Measurements from ENCODE around the gene GPX4. TPM values are rescaled to one million over a fixed set of nuclear protein-coding genes. Genes with fewer than 3 reads are reported as not detected.

Gene GPX4
- total RNA-seq, 1 donor from 2014 or later = 115 TPM

DNA sequence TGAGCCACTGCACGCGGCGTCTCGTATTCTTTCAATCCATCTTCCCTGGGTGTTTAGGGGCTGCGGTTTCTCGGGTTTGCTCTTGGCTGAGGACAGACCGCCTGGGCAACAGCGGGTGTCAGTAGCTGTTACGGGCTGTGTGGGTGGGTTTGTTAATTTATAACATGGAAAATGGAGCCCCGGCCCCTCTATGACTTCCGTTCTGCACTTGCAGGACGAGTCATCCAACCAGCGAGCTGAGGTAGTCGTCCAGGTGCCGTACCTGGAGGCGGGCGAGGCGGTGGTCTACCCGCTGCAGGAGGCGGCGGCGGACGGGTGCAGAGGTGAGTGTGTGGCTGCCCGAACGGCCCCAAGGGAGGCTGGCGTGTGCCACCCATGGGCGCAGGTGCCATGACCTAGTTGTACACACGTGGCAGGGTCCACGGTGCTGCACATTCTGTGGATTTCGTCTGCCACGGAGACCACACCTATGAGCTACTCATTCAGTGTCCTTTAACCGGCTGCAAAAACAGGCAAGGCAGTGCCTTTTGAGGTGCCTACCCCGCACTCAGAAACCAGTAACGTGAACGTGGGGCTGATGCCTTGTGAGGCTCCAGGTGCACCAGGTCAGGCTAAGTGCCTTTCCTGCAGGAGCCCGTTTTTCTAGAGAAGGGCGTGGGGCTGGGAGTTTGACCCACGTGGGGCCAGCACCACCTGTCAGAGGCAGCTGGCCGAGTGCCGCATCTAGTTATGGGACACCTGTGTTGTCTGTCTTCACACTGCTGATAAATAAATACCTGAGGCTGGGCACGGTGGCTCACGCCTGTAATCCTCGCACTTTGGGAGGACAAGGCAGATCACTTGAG lies 19.5 kb upstream of the GPX4 start:
- intact Hi-C loops (cut with micrococcal nuclease) = no loop called here

DNA sequence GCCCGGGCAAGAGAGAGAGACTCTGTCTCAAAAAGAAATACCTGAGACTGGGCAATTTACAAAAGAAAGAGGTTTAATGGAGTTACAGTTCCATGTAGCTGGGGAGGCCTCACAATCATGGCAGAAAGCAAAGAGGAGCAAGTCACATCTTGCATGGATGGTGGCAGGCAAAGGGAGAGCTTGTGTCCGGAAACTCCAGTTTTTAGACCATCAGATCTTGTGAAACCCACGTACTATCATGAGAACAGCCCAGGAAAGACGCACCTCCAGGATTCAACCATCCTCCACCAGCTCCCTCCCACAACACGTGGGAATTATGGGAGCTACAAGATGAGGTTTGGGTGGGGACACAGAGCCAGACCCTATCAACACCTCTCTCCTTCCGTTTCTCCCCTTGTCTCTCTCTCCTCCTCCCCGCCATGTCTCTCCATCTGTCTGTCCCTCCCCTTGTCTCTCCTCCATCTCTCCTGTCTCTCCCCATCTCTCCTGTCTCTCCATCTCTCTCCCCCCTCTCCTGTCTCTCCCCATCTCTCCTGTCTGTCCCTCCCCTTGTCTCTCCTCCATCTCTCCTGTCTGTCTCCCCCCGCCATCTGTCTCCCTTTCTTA lies 18.6 kb upstream of the GPX4 start:
- intact Hi-C loops (cut with micrococcal nuclease) = no loop called here

DNA sequence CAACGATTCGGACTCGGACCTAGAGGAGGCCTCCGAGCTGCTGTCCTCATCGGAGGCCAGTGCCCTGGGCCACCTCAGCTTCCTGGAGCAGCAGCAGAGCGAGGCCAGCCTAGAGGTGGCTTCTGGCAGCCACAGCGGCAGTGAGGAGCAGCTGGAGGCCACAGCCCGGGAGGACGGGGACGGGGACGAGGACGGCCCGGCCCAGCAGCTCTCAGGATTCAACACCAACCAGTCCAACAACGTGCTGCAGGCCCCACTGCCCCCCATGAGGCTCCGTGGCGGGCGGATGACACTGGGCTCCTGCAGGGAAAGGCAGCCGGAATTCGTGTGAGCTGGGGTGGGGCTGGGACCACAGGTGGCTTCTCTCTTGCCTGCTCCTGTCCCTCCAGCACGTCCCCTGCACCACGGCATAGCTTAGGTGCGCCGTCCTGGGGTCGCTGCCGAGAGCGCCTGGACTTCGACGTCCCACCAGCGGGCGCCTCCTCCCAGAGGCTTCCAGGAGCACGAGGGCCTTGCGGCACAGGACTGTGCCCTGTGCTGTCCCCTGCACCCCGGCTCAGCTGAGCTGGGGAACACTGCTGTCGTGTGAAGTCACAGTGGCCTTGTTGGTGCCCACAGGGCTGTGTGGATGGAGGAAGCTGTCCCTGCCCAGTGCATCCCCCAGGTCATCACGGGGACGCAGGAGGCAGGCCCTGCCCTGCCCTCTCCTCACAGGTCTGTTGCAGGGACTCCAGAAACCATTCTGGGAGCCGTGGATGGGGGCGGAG lies 17.9 kb upstream of the GPX4 start:
- intact Hi-C loops (cut with micrococcal nuclease) = no loop called here

DNA sequence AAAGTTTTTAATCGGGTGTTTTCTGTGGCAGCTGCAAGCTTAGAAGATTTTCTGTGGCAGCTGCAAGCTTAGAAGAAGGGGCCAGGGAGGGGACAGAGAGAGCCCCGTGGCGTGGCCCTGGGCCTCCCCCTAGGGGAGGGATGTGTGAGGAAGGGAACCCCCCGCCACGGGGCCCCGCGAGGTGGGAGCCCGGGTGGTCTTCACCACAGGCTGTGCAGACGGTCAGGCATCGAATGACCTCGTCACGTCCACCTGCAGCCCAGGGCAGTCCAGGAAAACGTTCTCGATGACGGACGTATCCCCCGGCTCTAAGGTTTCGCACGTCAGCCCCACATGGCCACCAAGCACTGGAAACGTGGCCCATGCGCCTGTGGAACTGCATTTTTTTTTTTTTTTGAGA lies 17.2 kb upstream of the GPX4 start:
- intact Hi-C loops (cut with micrococcal nuclease) = no loop called here

DNA sequence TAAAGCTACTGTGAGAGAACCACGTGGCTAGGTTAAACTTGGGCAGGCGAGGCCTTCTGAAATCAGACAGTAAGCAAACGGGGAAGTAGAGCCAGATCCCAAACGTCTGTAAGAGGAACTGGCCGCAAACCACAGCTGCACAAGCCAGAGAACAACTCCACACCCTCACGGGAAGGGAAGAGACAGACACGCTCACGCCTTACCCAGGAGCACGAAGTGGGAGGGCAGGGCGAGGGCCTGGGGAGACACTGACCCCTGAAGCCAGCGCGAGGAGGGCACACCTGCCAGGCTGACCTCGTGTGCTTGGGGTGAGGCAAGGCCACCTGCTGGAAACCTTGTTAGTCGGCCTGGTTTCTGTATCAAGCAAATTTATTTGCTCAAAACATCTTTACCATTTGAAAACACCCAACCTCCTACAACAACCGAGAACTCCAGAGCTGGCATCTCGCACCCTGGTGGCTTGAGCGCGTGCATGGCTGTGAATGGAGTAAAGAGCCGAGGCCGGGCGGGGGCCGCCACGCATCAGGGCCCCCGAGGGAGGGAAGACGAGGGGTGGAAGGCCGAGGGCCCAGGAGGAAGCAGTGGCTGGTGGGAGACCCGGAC lies 15.9 kb upstream of the GPX4 start:
- intact Hi-C loops (cut with micrococcal nuclease) = no loop called here

DNA sequence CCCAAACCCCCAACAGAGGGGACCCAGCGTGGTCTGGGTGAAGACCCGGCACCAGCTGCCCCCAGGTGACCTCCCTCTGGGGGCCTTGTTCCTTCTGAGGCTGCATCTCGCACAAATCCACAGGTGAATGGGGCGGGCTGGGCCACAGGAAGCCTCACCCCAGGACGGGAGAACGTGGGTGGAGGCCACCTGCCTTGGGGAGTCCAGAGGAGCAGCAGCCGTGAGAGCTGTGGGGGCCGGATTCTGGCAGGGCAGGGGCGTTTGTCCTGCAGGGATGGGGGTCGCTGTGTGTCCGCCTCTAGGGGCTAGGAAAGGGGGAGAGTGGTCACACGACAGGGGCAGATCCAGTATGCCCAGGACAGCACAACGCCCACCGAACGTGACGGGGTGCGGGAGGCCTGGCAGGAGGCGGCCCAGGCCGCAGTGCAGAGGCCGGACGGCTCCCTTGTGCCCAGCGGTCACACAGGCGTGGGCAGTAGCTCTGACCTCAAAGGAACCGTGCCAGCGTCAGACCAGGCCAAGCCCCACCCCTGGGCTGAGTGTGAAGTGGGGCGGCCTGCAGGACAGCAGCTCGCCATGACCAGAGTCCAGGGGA lies 15.3 kb upstream of the GPX4 start:
- intact Hi-C loops (cut with micrococcal nuclease) = no loop called here

DNA sequence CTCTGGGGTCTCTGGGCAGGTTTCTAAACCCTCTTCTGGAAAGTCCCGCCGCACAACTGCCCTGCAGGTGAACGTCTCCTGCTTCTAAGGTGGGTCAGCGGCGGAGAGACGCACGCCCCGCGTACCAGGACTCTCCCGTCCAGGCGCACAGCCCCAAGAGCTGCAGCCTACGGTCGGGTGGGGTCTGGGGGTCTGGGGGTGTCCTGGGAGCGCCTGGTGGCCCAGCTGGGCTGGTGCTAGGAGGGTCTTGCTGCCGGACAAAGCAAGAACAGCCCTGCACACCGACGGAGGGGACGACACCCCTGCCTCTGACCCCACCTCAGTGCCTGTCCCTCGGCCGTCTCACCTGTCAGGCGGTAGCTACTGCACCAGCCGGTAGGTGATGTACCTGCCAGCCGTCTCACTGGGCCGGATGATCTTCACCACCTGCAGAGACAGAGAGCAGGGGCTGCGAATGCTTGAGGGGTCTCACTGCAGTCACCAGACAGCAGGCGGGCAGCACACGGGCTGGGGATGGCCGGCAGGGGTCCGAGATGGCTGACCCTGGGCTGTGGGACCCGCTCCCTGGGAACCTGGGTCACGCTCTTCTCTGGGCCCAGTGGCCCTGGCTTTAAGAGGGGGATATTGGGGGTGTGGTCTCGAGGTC lies 14.5 kb upstream of the GPX4 start:
- intact Hi-C loops (cut with micrococcal nuclease) = no loop called here

DNA sequence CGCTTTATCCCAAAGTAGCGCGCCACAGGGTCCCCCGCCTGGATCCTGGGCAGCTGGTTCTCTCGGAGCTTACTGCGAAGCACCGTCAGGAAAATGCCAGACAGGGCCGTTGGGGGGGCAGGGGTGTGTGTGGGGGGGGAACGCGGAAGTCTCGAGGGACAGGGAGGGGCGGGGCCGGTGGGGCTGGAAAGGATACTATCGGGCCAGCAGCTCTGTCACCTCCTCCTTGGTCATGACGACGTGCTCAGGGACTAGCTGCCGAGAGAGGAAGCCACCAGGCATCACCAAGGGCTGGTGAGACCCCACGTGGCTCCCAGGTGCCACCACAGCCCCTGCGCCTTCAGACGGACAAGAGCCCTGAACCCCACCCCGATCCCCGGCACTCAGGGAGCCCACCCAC lies 13.9 kb upstream of the GPX4 start:
- intact Hi-C loops (cut with micrococcal nuclease) = no loop called here

DNA sequence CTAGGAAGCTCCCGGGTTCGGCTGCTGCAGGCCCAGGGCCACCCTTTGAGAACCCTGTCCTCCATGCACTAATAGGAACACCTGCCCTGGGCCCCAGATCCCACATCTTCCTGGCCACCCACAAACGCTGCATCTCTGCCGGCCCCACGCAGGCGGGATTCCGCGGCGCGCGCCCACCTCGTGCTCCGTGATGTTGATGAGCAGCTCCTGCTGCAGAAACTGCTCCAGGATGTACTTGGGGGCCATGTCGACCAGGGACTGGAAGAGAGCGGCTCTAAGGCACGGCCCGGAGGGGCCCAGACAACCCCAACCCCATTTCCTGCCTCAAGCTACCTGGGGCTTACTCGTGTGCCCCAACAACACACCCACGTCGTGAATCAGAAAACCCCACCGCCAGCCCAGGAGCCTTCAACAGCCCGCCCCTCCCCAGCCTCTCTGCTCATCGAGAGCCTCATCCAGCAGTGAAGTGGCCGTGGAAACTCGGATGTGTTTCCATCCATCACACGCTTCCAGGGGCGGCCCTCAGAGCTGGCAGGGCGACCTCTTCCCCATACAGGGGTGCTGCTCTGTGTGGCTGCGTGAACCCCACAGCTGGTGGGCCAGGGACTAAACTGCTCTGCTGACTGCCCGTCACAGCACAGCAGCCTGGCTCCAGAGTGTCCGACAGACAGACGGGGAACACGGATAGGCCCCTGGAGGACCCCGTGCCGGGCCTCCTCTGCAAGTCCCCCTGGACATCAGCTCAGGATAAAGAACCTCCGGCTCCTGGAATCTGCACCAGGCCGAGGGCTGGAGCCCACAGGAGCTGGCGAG lies 12.9 kb upstream of the GPX4 start:
- intact Hi-C loops (cut with micrococcal nuclease) = no loop called here

DNA sequence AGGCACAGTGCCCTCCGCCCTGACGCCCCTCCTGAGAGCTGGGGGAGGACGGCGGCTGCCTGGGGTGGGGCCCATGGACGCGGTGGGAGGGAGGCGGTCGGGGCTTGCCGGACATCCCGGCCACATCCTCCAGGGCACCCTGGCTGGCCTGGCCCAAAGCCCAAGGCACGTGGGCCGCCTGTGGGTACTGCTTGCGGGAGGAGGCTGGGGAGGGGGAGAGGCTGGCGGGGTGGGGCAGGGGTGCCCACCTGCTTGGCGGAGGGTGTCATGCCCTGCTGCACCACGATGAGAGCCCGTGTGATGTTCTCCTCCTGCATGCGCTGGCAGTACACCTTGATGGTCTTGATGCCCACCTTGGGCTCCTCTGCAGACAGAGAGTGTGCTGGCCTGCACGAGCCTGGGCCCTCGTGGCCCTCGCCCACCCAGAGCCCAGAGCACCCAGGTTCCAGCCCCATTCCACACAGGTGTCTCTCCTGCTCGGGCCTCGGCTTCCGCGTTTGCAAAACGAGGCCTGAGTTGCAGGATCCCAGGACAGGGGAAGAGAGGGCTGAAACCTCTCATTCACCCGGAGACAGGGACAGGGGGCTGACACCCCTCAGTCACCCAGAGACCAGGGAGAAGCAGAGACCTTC lies 12.1 kb upstream of the GPX4 start:
- intact Hi-C loops (cut with micrococcal nuclease) = no loop called here

DNA sequence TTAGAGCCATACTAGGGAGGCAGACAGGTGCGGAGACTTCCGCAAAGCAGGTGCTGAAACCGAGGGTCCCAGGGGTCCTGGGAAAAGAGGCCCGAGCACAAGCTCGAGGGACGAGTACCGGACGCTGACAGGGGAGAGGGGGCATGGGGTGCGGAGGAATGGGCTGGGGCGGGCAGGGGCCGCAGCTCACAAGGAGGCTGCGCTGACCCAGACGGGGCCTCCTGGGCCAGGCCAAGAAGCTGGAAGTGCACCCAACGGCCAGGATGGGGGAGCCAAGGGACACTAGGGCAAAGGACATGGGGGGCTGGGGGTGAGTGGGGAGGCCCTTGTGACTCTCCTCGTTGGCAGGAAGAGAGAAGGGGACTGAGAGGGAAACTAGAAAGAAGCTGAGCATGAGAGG lies 10.5 kb upstream of the GPX4 start:
- intact Hi-C loops (cut with micrococcal nuclease) = no loop called here

DNA sequence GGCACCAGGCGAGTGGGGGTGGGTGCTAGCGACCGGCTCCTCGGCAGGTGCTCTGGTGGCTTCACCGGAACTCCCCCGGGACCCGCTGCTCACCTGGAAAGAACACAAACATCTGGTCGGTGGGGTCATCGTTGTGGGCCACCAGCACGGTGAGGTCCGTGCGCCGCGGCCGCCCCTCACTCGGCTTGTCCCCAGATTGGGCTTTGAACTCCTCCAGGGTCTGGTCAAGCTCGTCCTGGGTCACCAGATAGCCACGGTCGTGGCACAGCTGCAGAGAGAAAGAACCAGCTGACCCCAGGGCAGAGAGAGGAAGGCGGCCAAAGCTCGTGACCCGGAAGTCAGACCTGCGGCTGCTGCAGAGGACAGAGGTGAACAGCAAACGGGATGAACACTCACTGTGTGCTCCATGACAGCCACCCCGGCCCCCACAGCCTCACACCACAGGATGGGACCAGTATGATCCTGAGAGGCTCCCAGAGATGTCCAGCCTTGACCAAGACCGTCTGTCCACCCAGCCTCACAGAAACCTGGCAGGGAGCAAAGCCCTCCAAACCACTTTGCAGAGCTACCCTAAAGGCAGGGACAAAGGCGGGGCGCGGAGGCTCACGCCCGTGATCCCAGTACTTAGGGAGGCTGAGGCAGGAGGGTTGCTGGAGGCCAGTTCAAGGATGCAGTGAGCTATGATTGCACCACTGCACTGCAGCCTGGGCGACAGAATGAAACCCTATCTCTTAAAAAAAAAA lies 9.8 kb upstream of the GPX4 start:
- intact Hi-C loops (cut with micrococcal nuclease) = loop anchor here (2.0 kb wide), 1 partner anchor 147 kb away; the partner anchor contains the start of gene ATP5F1D

DNA sequence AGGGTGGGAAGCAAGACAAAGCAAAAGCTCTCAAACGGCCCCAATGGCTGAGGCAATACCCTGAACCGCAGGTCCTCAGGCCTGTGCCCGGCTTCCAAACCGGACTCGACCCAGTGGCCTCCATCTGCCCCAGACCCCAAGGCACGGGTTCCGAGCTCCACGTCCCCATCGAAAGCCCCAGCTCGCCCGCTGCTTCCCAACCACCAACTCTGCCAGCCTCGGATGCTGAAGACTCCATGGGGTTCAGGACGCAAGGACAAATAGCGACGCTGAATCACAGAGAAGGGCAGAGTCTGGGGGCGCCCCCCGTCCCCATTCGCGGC lies 9.2 kb upstream of the GPX4 start:
- intact Hi-C loops (cut with micrococcal nuclease) = loop anchor here (2.0 kb wide), 1 partner anchor 146 kb away; the partner anchor contains the start of gene ATP5F1D

DNA sequence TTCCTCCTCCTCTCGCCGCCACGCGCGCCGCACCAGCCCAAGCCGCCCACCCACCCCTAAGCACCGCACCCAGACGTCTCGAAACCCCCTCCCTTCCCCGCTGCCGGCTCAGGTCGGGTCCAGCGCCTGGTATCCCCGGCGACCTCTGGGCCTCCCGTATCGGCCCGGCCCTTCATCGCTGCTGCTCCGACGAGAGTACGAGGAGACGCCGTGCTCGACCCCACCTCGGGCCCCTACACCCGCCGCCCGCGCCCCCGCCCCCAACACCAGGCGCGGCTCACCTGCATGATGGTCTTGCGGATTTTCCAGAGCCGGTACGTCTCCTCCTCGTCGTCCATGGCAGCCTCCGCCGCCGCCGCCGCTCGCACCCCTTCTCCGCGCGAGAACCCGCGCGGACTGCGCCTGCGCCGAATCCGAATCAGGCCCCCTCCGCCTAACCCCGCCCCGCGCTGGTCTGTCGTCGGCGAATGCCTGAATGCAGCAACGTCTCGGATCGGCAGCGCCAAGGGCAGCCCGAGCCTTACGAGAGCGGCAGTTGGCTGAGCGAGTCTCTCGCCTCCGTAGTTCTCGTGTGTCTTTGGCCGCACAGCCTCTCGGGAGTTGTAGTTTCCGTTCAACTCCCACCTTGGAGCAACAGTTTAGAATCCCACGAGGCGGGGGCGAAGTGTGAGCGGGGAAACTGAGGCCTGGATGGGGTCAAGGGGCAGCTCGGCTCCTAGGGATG lies 8.7 kb upstream of the GPX4 start, which contains the start of gene POLR2E:
TSS of gene POLR2E (minus strand) at position 398 of the 724 bp plus-strand sequence. CDS start at position 338, 60 bp downstream.
- intact Hi-C loops (cut with micrococcal nuclease) = loop anchor here (1.0 to 2.0 kb wide), 2 partner anchors 8 to 146 kb away; partner anchors contain the start of genes ATP5F1D and GPX4

DNA sequence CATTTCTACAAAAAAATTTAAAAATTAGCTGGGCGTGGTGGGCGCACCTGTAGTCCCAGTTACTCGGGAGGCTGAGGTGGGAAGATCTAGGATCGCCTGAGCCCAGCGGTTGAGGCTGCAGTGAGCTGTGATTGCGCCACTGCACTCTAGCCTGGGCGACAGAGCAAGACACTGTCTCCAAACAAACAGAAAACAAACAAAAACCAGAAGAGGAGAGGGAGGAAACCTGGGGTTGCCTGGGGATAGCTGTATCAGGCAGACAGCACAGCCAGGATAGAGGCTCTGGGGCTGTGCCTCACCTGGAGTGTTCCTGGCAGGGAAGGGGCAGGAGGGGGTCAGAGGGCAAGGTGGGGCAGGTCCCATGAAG lies 6.0 kb upstream of the GPX4 start:
- intact Hi-C loops (cut with micrococcal nuclease) = no loop called here

DNA sequence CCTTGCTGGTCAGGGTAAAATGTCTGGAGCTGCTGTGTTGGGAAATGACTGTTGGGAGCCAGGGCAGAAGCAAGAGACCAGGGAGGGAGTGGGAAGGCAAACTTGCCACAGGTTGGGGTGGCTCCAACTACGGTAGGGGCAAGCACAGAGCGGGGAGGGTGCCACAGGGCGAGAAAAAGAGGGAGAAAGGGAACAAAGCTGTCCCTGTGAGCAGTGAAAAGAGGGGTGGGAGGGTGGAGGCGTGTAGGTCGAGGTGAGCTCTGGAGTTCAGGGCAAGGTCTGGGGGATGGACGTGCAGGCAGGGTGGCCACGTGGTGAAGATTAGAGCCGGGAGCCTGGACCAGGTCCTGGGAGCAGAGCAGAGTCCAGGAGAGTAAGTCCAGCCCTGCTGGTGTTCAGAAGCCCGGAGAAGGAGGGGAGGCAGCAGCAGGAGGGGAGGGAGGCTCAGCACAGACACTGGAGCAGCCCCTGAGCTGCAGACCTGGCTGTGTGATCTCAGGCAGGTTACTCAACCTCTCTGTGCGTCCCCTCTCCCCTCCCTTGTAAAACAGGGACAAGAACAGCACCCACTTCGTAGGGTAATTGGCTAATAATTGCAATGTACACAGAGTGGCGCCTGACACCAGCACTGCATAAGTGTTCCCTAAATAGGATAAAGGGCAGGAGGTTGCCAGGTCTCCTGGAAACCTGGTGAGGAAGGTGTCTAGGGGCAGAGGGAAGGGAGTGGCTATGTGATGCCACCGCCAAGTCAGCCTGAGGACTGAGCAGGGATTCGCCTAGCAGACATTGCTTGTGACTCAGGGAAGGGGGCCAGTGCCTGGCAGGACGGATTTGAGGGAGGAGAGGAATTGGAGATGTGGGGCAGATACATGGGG lies 5.4 kb upstream of the GPX4 start:
- intact Hi-C loops (cut with micrococcal nuclease) = no loop called here

DNA sequence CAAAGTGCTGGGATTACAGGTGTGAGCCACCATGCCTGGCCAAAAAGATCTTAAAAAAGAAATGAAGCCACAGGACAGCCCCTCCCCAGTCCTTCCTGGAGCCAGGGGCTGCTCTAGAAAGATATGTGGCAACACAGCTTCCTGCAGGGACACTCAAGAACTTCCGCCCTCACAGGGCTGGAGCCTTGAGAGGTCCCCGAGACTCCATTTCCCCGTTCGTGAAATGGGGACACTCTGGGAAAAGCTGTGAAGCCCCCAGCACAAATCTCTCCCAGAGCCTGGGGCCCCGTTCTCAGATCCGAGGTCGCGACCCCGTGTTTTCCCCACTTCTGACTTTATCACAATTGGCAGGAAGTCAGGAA lies 2.5 kb upstream of the GPX4 start:
- intact Hi-C loops (cut with micrococcal nuclease) = loop anchor here (5.0 kb wide), 1 partner anchor 304 kb away; the partner anchor contains the start of gene PTBP1

All from T-helper 2 cell treated with Interferon-gamma antibody and Interleukin-4, amounts not matched to agents 100 ng/mL and 5 ng/mL, for 36 hours (primary cell).